Measurements from ENCODE around the gene IAH1.

Gene IAH1

DNA sequence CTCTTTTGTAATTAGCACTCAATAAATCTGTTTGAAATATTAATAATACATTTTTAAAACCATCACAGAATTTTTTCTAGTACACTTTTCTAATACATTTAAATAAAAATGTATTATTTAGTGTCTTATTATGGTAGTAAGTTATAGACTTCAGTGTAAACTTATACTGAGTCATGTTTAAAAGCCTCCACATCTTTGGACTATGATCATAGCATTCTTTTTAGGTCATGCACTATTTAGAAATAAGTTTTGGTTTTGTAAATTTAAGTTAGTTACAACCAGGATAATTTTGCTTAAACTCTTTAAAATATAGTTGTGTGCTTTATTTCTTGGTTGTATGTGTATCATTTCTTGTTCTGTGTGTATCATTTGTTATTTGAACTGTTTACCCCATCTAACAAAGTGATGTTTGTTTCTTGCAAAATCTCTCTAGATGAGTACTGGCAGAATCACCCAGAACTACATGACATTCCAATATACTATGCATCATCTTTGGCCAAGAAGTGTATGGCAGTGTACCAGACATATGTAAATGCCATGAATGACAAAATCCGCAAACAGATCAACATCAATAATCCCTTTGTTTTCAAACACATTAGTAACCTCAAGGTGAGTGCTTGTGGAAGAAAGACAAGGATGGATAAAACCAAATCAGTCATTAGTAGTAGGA is 34.2 kb upstream of the IAH1 start:
- DNase-seq = no peak
- H3K27me3 ChIP-seq = no peaks in the 10 kb centered on the region
- H3K36me3 ChIP-seq = peaks cover 48 to 96% (median 80%) of the 10 kb centered on the region in 3 donors
- no peaks in the 10 kb centered on the region for H3K4me1 ChIP-seq
- H3K4me3 ChIP-seq = no peak overlapping the region
- intact Hi-C loops (cut with DNase I; ENCODE audit: low total_unique reads) = no loop called here
- no peak overlapping the region for H3K27ac ChIP-seq
- TF ChIP-seq, protein P1, sequence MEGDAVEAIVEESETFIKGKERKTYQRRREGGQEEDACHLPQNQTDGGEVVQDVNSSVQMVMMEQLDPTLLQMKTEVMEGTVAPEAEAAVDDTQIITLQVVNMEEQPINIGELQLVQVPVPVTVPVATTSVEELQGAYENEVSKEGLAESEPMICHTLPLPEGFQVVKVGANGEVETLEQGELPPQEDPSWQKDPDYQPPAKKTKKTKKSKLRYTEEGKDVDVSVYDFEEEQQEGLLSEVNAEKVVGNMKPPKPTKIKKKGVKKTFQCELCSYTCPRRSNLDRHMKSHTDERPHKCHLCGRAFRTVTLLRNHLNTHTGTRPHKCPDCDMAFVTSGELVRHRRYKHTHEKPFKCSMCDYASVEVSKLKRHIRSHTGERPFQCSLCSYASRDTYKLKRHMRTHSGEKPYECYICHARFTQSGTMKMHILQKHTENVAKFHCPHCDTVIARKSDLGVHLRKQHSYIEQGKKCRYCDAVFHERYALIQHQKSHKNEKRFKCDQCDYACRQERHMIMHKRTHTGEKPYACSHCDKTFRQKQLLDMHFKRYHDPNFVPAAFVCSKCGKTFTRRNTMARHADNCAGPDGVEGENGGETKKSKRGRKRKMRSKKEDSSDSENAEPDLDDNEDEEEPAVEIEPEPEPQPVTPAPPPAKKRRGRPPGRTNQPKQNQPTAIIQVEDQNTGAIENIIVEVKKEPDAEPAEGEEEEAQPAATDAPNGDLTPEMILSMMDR (IDR thresholded peaks at IDR 0.05) = no peak
- H3K9me3 ChIP-seq = no peaks in the 10 kb centered on the region

DNA sequence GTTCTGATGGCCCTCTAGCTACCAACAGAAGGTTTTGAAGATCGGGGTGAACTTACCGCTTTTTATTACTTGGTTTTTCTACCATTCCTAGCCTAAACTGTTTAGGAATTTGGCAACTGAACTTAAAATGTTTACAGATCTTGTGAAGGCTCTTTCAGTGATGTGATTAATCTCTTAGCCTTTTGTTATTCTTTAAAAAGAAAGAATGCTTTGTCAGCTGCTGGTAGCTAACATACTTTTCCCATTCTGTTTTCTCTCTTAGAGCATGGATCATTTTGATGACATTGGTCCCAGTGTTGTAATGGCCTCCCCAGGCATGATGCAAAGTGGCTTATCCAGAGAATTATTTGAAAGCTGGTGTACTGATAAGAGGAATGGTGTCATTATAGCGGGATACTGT is 32.8 kb upstream of the IAH1 start:
- peaks cover 48 to 96% (median 76%) of the 10 kb centered on the region in 3 donors for H3K36me3 ChIP-seq

DNA sequence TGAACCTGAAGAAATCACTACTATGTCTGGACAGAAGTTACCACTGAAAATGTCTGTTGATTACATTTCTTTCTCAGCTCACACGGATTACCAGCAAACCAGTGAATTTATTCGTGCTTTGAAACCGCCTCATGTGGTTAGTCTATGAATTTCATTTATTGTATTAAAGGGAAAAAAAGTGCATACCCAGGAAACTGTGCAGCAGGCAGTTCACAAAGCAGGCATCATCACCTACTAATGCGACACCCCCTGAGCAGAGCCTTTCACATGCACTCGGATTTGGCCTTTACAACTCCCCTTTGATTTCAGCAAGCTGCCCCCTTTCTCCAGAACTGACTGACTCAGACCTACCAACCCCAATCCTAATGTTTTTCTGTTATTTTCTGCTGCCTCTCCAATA is 30.8 kb upstream of the IAH1 start:
- Histone ChIP-seq H3K27ac (no peak overlapping the region), H3K4me3 (no peak overlapping the region), H3K36me3 (peaks cover 36 to 93% (median 62%) of the 10 kb centered on the region in 3 donors), H3K27me3 (no peaks in the 10 kb centered on the region), H3K4me1 (no peaks in the 10 kb centered on the region), H3K9me3 (no peaks in the 10 kb centered on the region)
- intact Hi-C loops (cut with DNase I; ENCODE audit: low total_unique reads) = no loop called here
- TF ChIP-seq, protein P1 (IDR thresholded peaks at IDR 0.05) = no peak
- no peak for DNase-seq

More for the DNA sequence above, 32.8 kb upstream of the IAH1 start:
- Histone ChIP-seq H3K4me3 (no peak overlapping the region), H3K27ac (no peak overlapping the region), H3K27me3 (no peaks in the 10 kb centered on the region), H3K9me3 (no peaks in the 10 kb centered on the region), H3K4me1 (no peaks in the 10 kb centered on the region)
- TF ChIP-seq, protein P1 (IDR thresholded peaks at IDR 0.05) = no peak
- no peak for DNase-seq
- intact Hi-C loops (cut with DNase I; ENCODE audit: low total_unique reads) = no loop called here

DNA sequence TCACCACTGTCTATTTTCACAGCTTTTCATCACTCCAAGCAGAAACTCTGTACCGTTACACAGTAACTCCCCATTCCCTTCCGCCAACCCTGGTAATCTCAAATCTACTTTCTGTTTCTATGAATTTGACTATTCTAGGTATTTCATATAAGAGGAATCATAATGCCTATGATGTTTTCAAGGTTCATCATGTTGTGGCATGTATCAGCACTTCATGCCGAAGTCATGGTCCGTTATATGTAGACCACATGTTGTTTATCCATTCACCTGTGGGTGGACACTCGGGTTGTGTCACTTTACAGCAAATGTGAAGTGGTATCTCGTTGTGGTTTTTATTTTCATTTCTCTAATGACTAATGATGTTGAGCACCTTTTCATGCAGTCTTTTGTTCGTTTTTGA is 29.3 kb upstream of the IAH1 start:
- peaks cover 32 to 90% (median 66%) of the 10 kb centered on the region in 3 donors for H3K36me3 ChIP-seq
- H3K4me3 ChIP-seq = no peak overlapping the region
- H3K27me3 ChIP-seq = no peaks in the 10 kb centered on the region
- no peak overlapping the region for H3K27ac ChIP-seq
- intact Hi-C loops (cut with DNase I; ENCODE audit: low total_unique reads) = no loop called here
- DNase-seq = no peak
- no peaks in the 10 kb centered on the region for H3K9me3 ChIP-seq
- H3K4me1 ChIP-seq = no peaks in the 10 kb centered on the region
- TF ChIP-seq, protein P1 (IDR thresholded peaks at IDR 0.05) = no peak

DNA sequence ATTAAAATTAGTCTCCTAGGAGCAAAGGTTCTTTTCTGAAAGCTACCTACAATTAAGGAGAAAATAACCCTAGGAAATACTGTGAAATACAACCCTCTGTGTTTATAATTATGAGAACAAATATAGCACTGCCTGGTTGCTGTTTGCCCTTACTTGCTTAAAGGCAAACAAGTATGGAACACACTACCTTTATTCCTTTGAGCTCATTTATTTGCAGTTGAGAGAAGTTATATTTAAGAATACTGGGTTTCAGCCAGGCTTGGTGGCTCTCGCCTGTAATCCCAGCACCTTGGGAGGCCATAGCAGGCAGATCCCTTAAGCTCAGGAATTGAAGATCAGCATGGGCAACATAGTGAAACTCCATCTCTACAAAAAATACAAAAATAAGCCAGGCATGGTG is 23.1 kb upstream of the IAH1 start:
- DNase-seq = no peak
- TF ChIP-seq, protein P1 (IDR thresholded peaks at IDR 0.05) = no peak
- Histone ChIP-seq H3K9me3 (no peaks in the 10 kb centered on the region), H3K36me3 (peaks cover 28 to 82% (median 42%) of the 10 kb centered on the region in 3 donors), H3K4me1 (no peaks in the 10 kb centered on the region), H3K27me3 (no peaks in the 10 kb centered on the region), H3K4me3 (no peak overlapping the region), H3K27ac (no peak overlapping the region)
- intact Hi-C loops (cut with DNase I; ENCODE audit: low total_unique reads) = no loop called here
